ENCODE measurements around the gene PDZD4. TPM values are rescaled to one million over a fixed set of nuclear protein-coding genes. Genes with fewer than 3 reads are reported as not detected.

The PDZD4 gene
- total and polyA plus RNA-seq, 4 donors = 0.15 to 1.8 (median 0.69) TPM

- WGBS = 86% methylated on average over 20 of the region's 22 CpGs
- Histone ChIP-seq H3K9ac (ENCODE audit: low read depth in 1 of 2, low read length in 2 of 2) (no peak overlapping the region), H3K4me3 (ENCODE audit: low read depth in 1 of 3, low read length in 3 of 3) (no peak overlapping the region), H3K4me1 (ENCODE audit: control insufficient read depth in 4 of 4, insufficient read depth in 4 of 4, low read length in 3 of 4) (no peaks in the 10 kb centered on the region), H3K9me3 (ENCODE audit: control insufficient read depth in 4 of 4, low read length in 3 of 4) (no peaks in the 10 kb centered on the region), H3K36me3 (ENCODE audit: control insufficient read depth in 4 of 4, insufficient read depth in 3 of 4, low read depth in 1 of 4, low read length in 3 of 4) (no peaks in the 10 kb centered on the region), H3K27ac (ENCODE audit: low read depth in 1 of 2, low read length in 2 of 2) (no peak overlapping the region), H3K27me3 (ENCODE audit: control insufficient read depth in 4 of 4, insufficient read depth in 4 of 4, low read length in 3 of 4) (no peaks in the 10 kb centered on the region)
- TF ChIP-seq HNF4G (IDR thresholded peaks at IDR 0.05) (no peak), RAD21 (IDR thresholded peaks at IDR 0.05) (no peak)
- no peak for DNase-seq (ENCODE audit: low spot score)
Measured at GRCh38 chrX:153776611-153777045, 53.7 kb downstream of the PDZD4 start.

GRCh38 chrX:153776120-153776599 lies 54.2 kb downstream of the PDZD4 start:
- no peak overlapping the region for H3K27ac ChIP-seq (ENCODE audit: low read depth in 1 of 2, low read length in 2 of 2)
- no peaks in the 10 kb centered on the region for H3K36me3 ChIP-seq (ENCODE audit: control insufficient read depth in 4 of 4, insufficient read depth in 3 of 4, low read depth in 1 of 4, low read length in 3 of 4)
- H3K9ac ChIP-seq (ENCODE audit: low read depth in 1 of 2, low read length in 2 of 2) = no peak overlapping the region
- no peak overlapping the region for H3K4me3 ChIP-seq (ENCODE audit: low read depth in 1 of 3, low read length in 3 of 3)
- 74% methylated on average over 19 of the region's 20 CpGs for WGBS
- no peak for DNase-seq (ENCODE audit: low spot score)
- no peaks in the 10 kb centered on the region for H3K27me3 ChIP-seq (ENCODE audit: control insufficient read depth in 4 of 4, insufficient read depth in 4 of 4, low read length in 3 of 4)
- H3K4me1 ChIP-seq (ENCODE audit: control insufficient read depth in 4 of 4, insufficient read depth in 4 of 4, low read length in 3 of 4) = no peaks in the 10 kb centered on the region
- no peaks in the 10 kb centered on the region for H3K9me3 ChIP-seq (ENCODE audit: control insufficient read depth in 4 of 4, low read length in 3 of 4)
- TF ChIP-seq HNF4G (IDR thresholded peaks at IDR 0.05) (no peak), SP1 (IDR thresholded peaks at IDR 0.05) (no peak), CTCF (IDR thresholded peaks at IDR 0.05; ENCODE audit: low read depth, low read length, missing input control) (no peak), JUND (IDR thresholded peaks at IDR 0.05) (no peak), FOXA1 (IDR thresholded peaks at IDR 0.05) (no peak), ATF3 (IDR thresholded peaks at IDR 0.05) (no peak), YY1 (IDR thresholded peaks at IDR 0.05) (no peak), RAD21 (IDR thresholded peaks at IDR 0.05) (no peak), EGR1 (IDR thresholded peaks at IDR 0.05; ENCODE audit: low read depth in 2 of 2) (no peak), ZBTB33 (IDR thresholded peaks at IDR 0.05) (no peak), TAF1 (conservative IDR thresholded peaks at IDR 0.05) (no peak), REST (IDR thresholded peaks at IDR 0.05) (no peak)

All from liver (tissue), 9 donors.